ENCODE data around the gene RIC8B.
A peak's percentile ranks its signal among the peaks of the same experiment; 100 is the strongest.

Gene RIC8B

GRCh38 chr12:106759526-106760183 lies 14.8 kb upstream of the RIC8B start:
- H4K20me1 ChIP-seq (ENCODE audit: insufficient read depth, low read length) = no peaks in the 10 kb centered on the region
- H3K27ac ChIP-seq (ENCODE audit: low read length) = peak overlapping the region; percentile 89
- no peaks in the 10 kb centered on the region for H3K9me3 ChIP-seq (replicated peaks; ENCODE audit: insufficient read depth, low read length)
- H3K27me3 ChIP-seq (replicated peaks; ENCODE audit: insufficient read depth, low read length) = no peaks in the 10 kb centered on the region
- H3K79me2 ChIP-seq (ENCODE audit: low read length) = no peaks in the 10 kb centered on the region
- peak; percentile 7 for DNase-seq
- H2AFZ ChIP-seq (ENCODE audit: low read length) = peak overlapping the region; percentile 36
- peak overlapping the region; percentile 67 for H3K9ac ChIP-seq (ENCODE audit: low read length)
- H3K4me3 ChIP-seq (ENCODE audit: low read length) = peak overlapping the region; percentile 70
- H3K36me3 ChIP-seq (replicated peaks; ENCODE audit: insufficient read depth, low read length) = no peaks in the 10 kb centered on the region
- peaks cover 19% of the 10 kb centered on the region for H3K4me1 ChIP-seq (ENCODE audit: low read length)
- TF ChIP-seq CTCF (IDR thresholded peaks at IDR 0.05; ENCODE audit: low read length) (no peak), EZH2phosphoT487 (IDR thresholded peaks at IDR 0.05; ENCODE audit: low read length) (no peak), EZH2 (optimal IDR thresholded peaks at IDR 0.05; ENCODE audit: low read depth, low read length) (no peak)
- no peaks in the 10 kb centered on the region for H3K9me2 ChIP-seq (replicated peaks; ENCODE audit: insufficient read depth, low read length)
- H3K4me2 ChIP-seq (ENCODE audit: low read depth, low read length) = peak overlapping the region; percentile 94
- H3F3A ChIP-seq (ENCODE audit: insufficient read depth, low read length) = peaks cover 18% of the 10 kb centered on the region

GRCh38 chr12:106760184-106760531 lies 14.3 kb upstream of the RIC8B start:
- Histone ChIP-seq H3F3A (ENCODE audit: insufficient read depth, low read length) (peaks cover 18% of the 10 kb centered on the region), H3K27me3 (replicated peaks; ENCODE audit: insufficient read depth, low read length) (no peaks in the 10 kb centered on the region), H3K4me2 (ENCODE audit: low read depth, low read length) (peak overlapping the region; percentile 94), H3K4me3 (ENCODE audit: low read length) (peak overlapping the region; percentile 70), H2AFZ (ENCODE audit: low read length) (peak overlapping the region; percentile 36), H3K79me2 (ENCODE audit: low read length) (no peaks in the 10 kb centered on the region), H3K9me2 (replicated peaks; ENCODE audit: insufficient read depth, low read length) (no peaks in the 10 kb centered on the region), H3K27ac (ENCODE audit: low read length) (peak overlapping the region; percentile 89), H3K9ac (ENCODE audit: low read length) (peak overlapping the region; percentile 67), H3K9me3 (replicated peaks; ENCODE audit: insufficient read depth, low read length) (no peaks in the 10 kb centered on the region), H4K20me1 (ENCODE audit: insufficient read depth, low read length) (no peaks in the 10 kb centered on the region), H3K36me3 (replicated peaks; ENCODE audit: insufficient read depth, low read length) (no peaks in the 10 kb centered on the region), H3K4me1 (ENCODE audit: low read length) (peaks cover 19% of the 10 kb centered on the region)
- TF ChIP-seq CTCF (IDR thresholded peaks at IDR 0.05; ENCODE audit: low read length) (no peak), EZH2phosphoT487 (IDR thresholded peaks at IDR 0.05; ENCODE audit: low read length) (no peak), EZH2 (optimal IDR thresholded peaks at IDR 0.05; ENCODE audit: low read depth, low read length) (no peak)
- DNase-seq = peak; percentile 95

- Histone ChIP-seq H3K4me1 (ENCODE audit: low read length) (peaks cover 14% of the 10 kb centered on the region), H3K36me3 (replicated peaks; ENCODE audit: insufficient read depth, low read length) (no peaks in the 10 kb centered on the region), H3K9me2 (replicated peaks; ENCODE audit: insufficient read depth, low read length) (no peaks in the 10 kb centered on the region), H3K4me2 (ENCODE audit: low read depth, low read length) (no peak overlapping the region), H3F3A (ENCODE audit: insufficient read depth, low read length) (peaks cover 18% of the 10 kb centered on the region), H3K79me2 (ENCODE audit: low read length) (no peaks in the 10 kb centered on the region), H3K9ac (ENCODE audit: low read length) (no peak overlapping the region), H3K27ac (ENCODE audit: low read length) (no peak overlapping the region), H3K27me3 (replicated peaks; ENCODE audit: insufficient read depth, low read length) (no peaks in the 10 kb centered on the region), H4K20me1 (ENCODE audit: insufficient read depth, low read length) (no peaks in the 10 kb centered on the region), H3K4me3 (ENCODE audit: low read length) (no peak overlapping the region), H3K9me3 (replicated peaks; ENCODE audit: insufficient read depth, low read length) (no peaks in the 10 kb centered on the region), H2AFZ (ENCODE audit: low read length) (no peak overlapping the region)
- TF ChIP-seq CTCF (IDR thresholded peaks at IDR 0.05; ENCODE audit: low read length) = no peak
- no peak for DNase-seq
Observed at GRCh38 chr12:106764220-106764619, 10.3 kb upstream of the RIC8B start.

Data from MM.1S (cell line).